Epithelial cell of proximal tubule (primary cell): ENCODE results near the gene INSC. TPM values are rescaled to one million over a fixed set of nuclear protein-coding genes. Genes with fewer than 3 reads are reported as not detected.

Experiments
- DNase-seq: peaks from one replicate; pipeline ENCODE4 v3.0.0-alpha.2; 2011; ENCODE audit warnings: low read depth
- H3K4me3 ChIP-seq: 2 replicates; pipeline ENCODE4 v1.5.1; 2011; ENCODE audit warnings: low read depth, mild to moderate bottlenecking, low read length
- total RNA-seq: library from RNA; depleted of rRNA; stranded (reverse); fragments of >200 nt; gene quantifications from 2 replicates; pipeline ENCODE4 v1.2.3, GENCODE V29; 2015
- TF ChIP-seq, protein P1 (sequence below): conservative IDR thresholded peaks from 2 replicates; pipeline ENCODE4 v1.5.1; 2012; ENCODE audit warnings: low read depth, mild to moderate bottlenecking, low read length

INSC gene
- total RNA-seq, 1 donor from 2014 or later = 0.81 TPM

- DNase-seq = no peak
- H3K4me3 ChIP-seq = no peak overlapping the region
- TF ChIP-seq, protein P1, sequence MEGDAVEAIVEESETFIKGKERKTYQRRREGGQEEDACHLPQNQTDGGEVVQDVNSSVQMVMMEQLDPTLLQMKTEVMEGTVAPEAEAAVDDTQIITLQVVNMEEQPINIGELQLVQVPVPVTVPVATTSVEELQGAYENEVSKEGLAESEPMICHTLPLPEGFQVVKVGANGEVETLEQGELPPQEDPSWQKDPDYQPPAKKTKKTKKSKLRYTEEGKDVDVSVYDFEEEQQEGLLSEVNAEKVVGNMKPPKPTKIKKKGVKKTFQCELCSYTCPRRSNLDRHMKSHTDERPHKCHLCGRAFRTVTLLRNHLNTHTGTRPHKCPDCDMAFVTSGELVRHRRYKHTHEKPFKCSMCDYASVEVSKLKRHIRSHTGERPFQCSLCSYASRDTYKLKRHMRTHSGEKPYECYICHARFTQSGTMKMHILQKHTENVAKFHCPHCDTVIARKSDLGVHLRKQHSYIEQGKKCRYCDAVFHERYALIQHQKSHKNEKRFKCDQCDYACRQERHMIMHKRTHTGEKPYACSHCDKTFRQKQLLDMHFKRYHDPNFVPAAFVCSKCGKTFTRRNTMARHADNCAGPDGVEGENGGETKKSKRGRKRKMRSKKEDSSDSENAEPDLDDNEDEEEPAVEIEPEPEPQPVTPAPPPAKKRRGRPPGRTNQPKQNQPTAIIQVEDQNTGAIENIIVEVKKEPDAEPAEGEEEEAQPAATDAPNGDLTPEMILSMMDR = no peak
Measured at GRCh38 chr11:15278128-15278527, 163.4 kb downstream of the INSC start.

GRCh38 chr11:15280393-15280792 lies 165.7 kb downstream of the INSC start:
- no peak overlapping the region for H3K4me3 ChIP-seq
- DNase-seq = no peak
- TF ChIP-seq, protein P1 = no peak

- TF ChIP-seq, protein P1 = no peak
- DNase-seq = no peak
- no peak overlapping the region for H3K4me3 ChIP-seq
Measured at GRCh38 chr11:15282754-15283153, 168.0 kb downstream of the INSC start.

DNA sequence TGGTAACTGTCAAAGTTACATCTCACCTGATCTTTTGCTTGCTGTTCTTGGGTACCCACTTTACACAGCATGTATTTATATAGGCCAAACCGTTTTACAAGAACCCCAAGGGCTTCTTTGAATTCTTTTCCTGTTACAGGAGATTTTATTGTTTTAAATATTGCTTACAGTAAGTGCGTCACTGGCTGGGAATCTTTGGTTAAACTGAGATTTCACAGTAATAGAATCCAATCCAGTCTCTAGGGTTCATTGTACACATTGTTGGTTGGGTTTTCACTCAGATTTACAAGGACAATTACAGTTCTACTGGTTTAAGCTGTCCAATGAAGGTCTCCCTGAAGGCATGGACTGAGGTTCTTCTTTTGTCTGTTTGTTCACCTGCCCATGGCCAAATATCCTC lies 171.7 kb downstream of the INSC start:
- TF ChIP-seq, protein P1 = no peak
- DNase-seq = no peak
- H3K4me3 ChIP-seq = no peak overlapping the region

- H3K4me3 ChIP-seq = no peak overlapping the region
- TF ChIP-seq, protein P1 = no peak
- DNase-seq = no peak
Measured at GRCh38 chr11:15288863-15289262, 174.1 kb downstream of the INSC start.

- DNase-seq = no peak
- no peak overlapping the region for H3K4me3 ChIP-seq
- TF ChIP-seq, protein P1 = no peak
Measured at GRCh38 chr11:15289723-15290122, 175.0 kb downstream of the INSC start.

GRCh38 chr11:15291885-15292284 lies 177.2 kb downstream of the INSC start:
- no peak for DNase-seq
- H3K4me3 ChIP-seq = no peak overlapping the region
- TF ChIP-seq, protein P1 = no peak
